ENCODE measurements around the gene HSD17B2.

Gene HSD17B2

DNA sequence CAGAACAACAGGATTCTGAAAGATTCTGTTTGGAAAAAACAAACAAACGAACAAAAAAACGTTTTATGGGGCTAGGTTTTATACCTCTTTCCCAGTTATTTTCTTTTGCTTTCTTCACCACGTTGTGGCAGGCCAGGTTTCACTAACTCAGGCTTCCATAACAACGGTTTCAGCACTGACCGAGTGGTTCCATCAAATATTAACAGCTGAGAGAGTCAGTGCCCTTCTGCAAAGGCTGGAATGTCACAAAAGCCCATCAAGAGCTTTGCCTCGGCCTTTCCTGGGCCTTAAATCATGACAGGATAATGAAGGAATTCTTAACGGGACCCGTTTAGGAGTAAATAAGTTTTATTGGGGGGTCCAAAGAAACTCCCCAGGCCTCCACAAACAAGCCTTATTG is 100.8 kb downstream of the HSD17B2 start:
- TF ChIP-seq GATA2 (IDR thresholded peaks at IDR 0.05; ENCODE audit: low read depth, low read length) (no peak), GATA3 (IDR thresholded peaks at IDR 0.05; ENCODE audit: low read depth, low read length) (no peak)

- no peak for TF ChIP-seq GATA2 (IDR thresholded peaks at IDR 0.05; ENCODE audit: low read depth, low read length)
- no peak for TF ChIP-seq GATA3 (IDR thresholded peaks at IDR 0.05; ENCODE audit: low read depth, low read length)
Observed at GRCh38 chr16:82136956-82137821, 102.1 kb downstream of the HSD17B2 start.

- TF ChIP-seq GATA2 (IDR thresholded peaks at IDR 0.05; ENCODE audit: low read depth, low read length) (no peak), GATA3 (IDR thresholded peaks at IDR 0.05; ENCODE audit: low read depth, low read length) (no peak)
Observed at GRCh38 chr16:82137822-82138167, 102.7 kb downstream of the HSD17B2 start.

DNA sequence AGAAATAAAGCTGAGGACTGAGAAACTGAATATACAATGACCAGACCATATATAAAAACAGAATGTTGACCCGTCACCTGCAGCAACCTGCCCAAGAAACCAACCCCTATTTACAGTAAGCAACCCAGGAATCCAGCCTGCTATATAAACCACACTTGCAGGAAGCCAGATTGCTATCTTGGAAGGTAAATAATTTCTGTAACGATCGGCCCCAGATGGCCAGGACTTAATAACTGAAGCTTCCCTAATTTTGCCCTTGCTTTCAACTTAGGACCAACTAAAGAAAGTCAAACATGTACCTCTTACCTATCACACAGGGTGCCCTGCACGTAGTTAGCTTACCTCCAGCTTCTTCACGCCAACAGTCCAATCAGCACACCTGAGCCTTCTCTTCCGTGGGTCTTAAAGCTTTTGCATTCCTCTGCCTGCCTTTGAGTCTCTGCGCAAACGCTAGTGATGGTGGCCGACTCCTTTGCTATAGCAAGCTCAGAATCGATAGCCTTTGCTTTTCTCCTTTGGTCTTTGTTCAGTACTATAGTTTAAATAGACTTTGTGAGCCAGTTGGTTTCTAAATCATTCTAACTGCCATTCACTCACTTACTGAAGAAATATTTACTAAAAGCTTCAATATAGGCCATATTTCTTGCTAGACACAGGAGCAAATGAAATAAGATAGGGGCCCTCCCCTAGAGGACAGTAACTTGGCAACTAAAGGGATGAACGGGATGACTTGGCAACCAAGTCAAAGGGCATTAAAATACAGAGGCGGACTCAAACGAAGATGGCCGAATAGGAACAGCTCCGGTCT is 103.6 kb downstream of the HSD17B2 start:
- TF ChIP-seq GATA3 (IDR thresholded peaks at IDR 0.05; ENCODE audit: low read depth, low read length) (no peak), GATA2 (IDR thresholded peaks at IDR 0.05; ENCODE audit: low read depth, low read length) (no peak)

DNA sequence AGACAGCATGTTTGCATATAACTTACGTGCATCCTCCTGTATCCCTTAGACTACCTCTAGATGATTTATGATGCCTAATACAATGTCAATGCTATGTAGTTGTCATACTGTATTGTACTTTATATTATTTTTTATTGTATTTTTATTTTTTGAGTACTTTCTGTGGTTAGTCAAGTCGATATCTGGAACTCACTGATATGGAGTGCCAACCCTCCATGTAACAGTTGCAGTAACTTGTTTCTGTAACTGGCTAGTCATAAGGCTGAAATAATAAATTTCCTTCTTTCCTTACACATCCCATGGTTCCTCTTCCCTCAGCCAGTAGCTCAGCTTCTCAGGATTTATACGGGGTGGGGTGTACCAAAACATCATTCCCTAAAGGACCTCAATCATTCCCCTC is 111.5 kb downstream of the HSD17B2 start:
- TF ChIP-seq GATA3 (IDR thresholded peaks at IDR 0.05; ENCODE audit: low read depth, low read length) (no peak), GATA2 (IDR thresholded peaks at IDR 0.05; ENCODE audit: low read depth, low read length) (no peak)

DNA sequence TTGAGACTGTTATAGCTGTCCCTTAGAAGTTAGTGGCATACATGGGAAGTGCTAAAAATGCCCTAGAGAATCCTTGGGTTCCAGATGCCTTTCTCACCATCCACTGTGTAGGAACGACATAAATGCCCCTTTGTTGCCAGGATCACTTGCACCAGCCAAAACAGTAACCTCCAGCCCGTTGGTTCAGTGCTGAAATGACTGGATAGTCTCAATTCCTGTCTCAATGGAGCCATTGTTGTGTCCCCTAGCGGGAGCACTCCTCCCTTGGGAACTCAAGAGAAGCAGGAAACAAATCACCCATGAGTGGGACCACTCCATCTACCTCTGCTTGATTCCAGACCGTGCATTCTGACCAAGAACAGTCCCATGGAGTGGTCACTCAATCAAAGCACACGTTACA is 111.9 kb downstream of the HSD17B2 start:
- TF ChIP-seq GATA2 (IDR thresholded peaks at IDR 0.05; ENCODE audit: low read depth, low read length) (no peak), GATA3 (IDR thresholded peaks at IDR 0.05; ENCODE audit: low read depth, low read length) (no peak)

DNA sequence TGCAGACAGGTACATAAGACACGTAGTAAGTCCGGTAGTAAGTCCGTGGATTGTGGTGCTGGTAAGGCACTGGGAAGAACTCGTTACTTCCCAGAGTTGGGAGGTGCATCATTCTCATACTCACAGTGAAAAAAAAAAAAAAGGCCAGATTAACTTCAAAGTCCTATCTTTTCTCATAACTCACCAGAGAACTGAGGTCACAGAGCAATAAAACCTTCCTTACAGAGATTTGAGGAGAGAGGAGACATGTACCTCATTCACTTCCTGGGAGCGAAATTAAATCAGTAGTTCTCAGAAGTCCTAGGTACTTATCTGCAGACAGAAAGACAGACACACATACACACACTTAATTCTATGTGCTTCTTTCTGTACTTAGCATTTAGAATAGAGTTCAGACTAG is 112.5 kb downstream of the HSD17B2 start:
- no peak for TF ChIP-seq GATA2 (IDR thresholded peaks at IDR 0.05; ENCODE audit: low read depth, low read length)
